Natural killer cell treated with Interleukin-12 subunit alpha and Interleukin-12 subunit beta and Interleukin-15 and Interleukin-18, amount 100 ng/mL, for 72 hours (primary cell): ENCODE results near the gene YIPF2. TPM values are rescaled to one million over a fixed set of nuclear protein-coding genes. Genes with fewer than 3 reads are reported as not detected.

Experiments
- ATAC-seq, 2 donors: fragments of 150-1000 bp; cut with Tn5 transposase in 1 of 2; sonication (Bioruptor Pico), chemical (Tn5 transposase) in 1 of 2; 2 replicates each; pipeline ENCODE4 v1.10.0; 2021
- DNase-seq: peaks from one replicate; pipeline ENCODE4 v3.0.0; 2022; ENCODE audit warnings: low spot score
- H3K27ac Mint-ChIP-seq, 2 donors: 1 replicate in 1 of 2; 2 replicates in 1 of 2; pipeline ENCODE4 v1.8.0; 2022; ENCODE audit warnings: mixed read lengths in 2 of 2, mild to moderate bottlenecking in 1 of 2, moderate library complexity in 1 of 2
- H3K27me3 Mint-ChIP-seq, 2 donors: 1 replicate in 1 of 2; 2 replicates in 1 of 2; pipeline ENCODE4 v1.8.0; 2022; ENCODE audit warnings: mixed read lengths in 2 of 2
- H3K36me3 Mint-ChIP-seq: one replicate; pipeline ENCODE4 v1.8.0; 2022; ENCODE audit warnings: mixed read lengths
- H3K4me1 Mint-ChIP-seq, 2 donors: 1 replicate in 1 of 2; 2 replicates in 1 of 2; pipeline ENCODE4 v1.8.0; 2022; ENCODE audit warnings: low read depth in 2 of 2, mixed read lengths in 2 of 2, mild to moderate bottlenecking in 1 of 2
- H3K4me3 Mint-ChIP-seq: one replicate; pipeline ENCODE4 v1.8.0; 2022; ENCODE audit warnings: mixed read lengths
- H3K9me3 Mint-ChIP-seq: 2 replicates; pipeline ENCODE4 v1.8.0; 2022; ENCODE audit warnings: mixed read lengths
- total RNA-seq, 2 donors: library from RNA; stranded (reverse); gene quantifications; one replicate each; pipeline ENCODE4 v1.2.3, GENCODE V29; 2022

The YIPF2 gene
- total RNA-seq: 10 to 100 TPM; 33.8 to 37.2 TPM

DNA sequence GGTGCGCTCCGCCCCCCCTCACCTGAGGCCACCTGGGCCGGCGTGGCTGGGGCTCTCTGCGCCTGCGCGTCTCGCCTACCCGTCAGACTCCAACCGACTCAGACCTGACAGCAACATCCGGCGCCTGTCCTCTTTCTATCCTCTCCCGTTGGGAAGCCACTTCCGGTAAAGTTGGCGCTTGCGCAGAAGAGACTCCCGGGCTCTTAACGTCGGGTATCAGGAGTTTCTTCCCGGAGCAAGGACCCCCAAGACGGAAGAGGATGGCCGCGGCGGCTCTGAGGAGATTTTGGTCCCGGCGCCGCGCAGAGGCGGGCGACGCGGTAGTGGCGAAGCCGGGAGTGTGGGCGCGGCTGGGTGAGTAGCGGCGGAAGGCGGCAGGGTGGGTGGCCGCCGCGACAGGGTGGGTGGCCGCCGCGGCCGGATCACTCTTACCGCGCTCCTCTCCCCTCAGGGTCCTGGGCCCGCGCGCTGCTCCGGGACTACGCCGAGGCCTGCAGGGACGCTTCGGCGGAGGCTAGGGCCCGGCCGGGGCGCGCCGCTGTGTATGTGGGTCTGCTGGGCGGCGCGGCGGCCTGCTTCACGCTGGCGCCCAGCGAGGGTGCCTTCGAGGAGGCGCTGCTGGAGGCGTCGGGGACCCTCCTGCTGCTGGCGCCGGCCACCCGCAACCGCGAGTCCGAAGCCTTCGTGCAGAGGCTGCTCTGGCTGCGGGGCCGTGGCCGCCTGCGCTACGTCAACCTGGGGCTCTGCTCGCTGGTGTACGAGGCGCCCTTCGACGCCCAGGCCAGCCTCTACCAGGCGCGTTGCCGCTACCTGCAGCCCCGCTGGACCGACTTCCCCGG, at the start of gene YIPF2, which contains the start of gene TIMM29:
TSS of gene YIPF2 (minus strand) at position 77 of the 839 bp plus-strand sequence. CDS start 229 bp downstream, outside the sequence.
TSS of gene TIMM29 (plus strand) at position 249 of the 839 bp plus-strand sequence. CDS start at position 261, 12 bp downstream.
- peaks cover 11 to 26% of the 10 kb centered on the region in 2 donors for H3K4me1 Mint-ChIP-seq
- H3K36me3 Mint-ChIP-seq: no peaks in the 10 kb centered on the region
- H3K27me3 Mint-ChIP-seq: no peaks in the 10 kb centered on the region
- H3K9me3 Mint-ChIP-seq: no peaks in the 10 kb centered on the region
- ATAC-seq (peak; percentile 92 to 94), DNase-seq (peak; percentile 95)
- peak within 1 kb of the TSS; percentile 78 to 88 for H3K27ac Mint-ChIP-seq
- H3K4me3 Mint-ChIP-seq: peak within 1 kb of the TSS; percentile 87

DNA sequence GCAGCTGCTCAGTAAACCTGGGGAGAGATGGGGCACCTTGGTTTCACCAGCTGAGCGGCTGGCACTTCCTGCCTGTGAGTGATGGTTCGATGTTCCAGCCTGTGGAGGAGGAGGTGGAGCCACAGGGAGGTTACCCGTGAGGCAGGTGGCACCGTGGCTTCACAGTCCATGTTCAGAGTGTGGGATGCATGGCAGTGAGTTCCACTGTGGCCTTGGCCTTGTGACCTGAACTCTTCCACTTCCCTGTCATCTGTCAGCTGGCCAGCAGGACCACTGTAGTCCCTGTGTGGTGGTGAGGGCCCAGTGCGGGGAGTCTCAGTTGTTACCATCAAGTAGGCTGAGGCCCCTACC, 49.3 kb upstream of the YIPF2 start:
- Mint-ChIP-seq H3K27ac (no peak overlapping the region), H3K36me3 (no peaks in the 10 kb centered on the region), H3K9me3 (no peaks in the 10 kb centered on the region), H3K4me3 (no peak overlapping the region), H3K27me3 (no peaks in the 10 kb centered on the region), H3K4me1 (peaks cover 6 to 15% of the 10 kb centered on the region in 2 donors)
- DNase-seq (no peak), ATAC-seq (no peak)

GRCh38 chr19:10976131-10976892, 47.9 kb upstream of the YIPF2 start:
- no peak for ATAC-seq
- Mint-ChIP-seq H3K4me1 (peaks cover 6 to 15% of the 10 kb centered on the region in 2 donors), H3K4me3 (no peak overlapping the region), H3K9me3 (no peaks in the 10 kb centered on the region), H3K36me3 (no peaks in the 10 kb centered on the region), H3K27me3 (no peaks in the 10 kb centered on the region), H3K27ac (peak overlapping the region in 1 of 2 donors; percentile 47)
- no peak for DNase-seq

- Mint-ChIP-seq H3K27ac (no peak overlapping the region), H3K4me1 (peaks cover 6 to 21% of the 10 kb centered on the region in 2 donors), H3K27me3 (no peaks in the 10 kb centered on the region), H3K4me3 (no peak overlapping the region), H3K36me3 (no peaks in the 10 kb centered on the region), H3K9me3 (no peaks in the 10 kb centered on the region)
- DNase-seq (no peak), ATAC-seq (no peak)
These were observed 47.1 kb upstream of the YIPF2 start for GRCh38 chr19:10975374-10976130.

- Mint-ChIP-seq H3K27me3 (no peaks in the 10 kb centered on the region), H3K36me3 (no peaks in the 10 kb centered on the region), H3K27ac (no peak overlapping the region), H3K4me1 (peaks cover 15 to 26% of the 10 kb centered on the region in 2 donors), H3K4me3 (no peak overlapping the region), H3K9me3 (no peaks in the 10 kb centered on the region)
- ATAC-seq (no peak), DNase-seq (no peak)
These were observed 42.8 kb upstream of the YIPF2 start for GRCh38 chr19:10971107-10971726.

- Mint-ChIP-seq H3K36me3 (no peaks in the 10 kb centered on the region), H3K9me3 (no peaks in the 10 kb centered on the region), H3K4me3 (no peak overlapping the region), H3K27me3 (no peaks in the 10 kb centered on the region), H3K4me1 (peaks cover 21 to 34% of the 10 kb centered on the region in 2 donors), H3K27ac (no peak overlapping the region)
- ATAC-seq (no peak), DNase-seq (no peak)
These were observed 40.2 kb upstream of the YIPF2 start for GRCh38 chr19:10968527-10969135.

GRCh38 chr19:10966809-10967208, 38.4 kb upstream of the YIPF2 start:
- no peaks in the 10 kb centered on the region for H3K27me3 Mint-ChIP-seq
- no peak for DNase-seq
- no peak overlapping the region for H3K4me3 Mint-ChIP-seq
- no peaks in the 10 kb centered on the region for H3K36me3 Mint-ChIP-seq
- no peak overlapping the region for H3K27ac Mint-ChIP-seq
- H3K9me3 Mint-ChIP-seq: no peaks in the 10 kb centered on the region
- ATAC-seq: no peak
- H3K4me1 Mint-ChIP-seq: peaks cover 33 to 43% of the 10 kb centered on the region in 2 donors

- Mint-ChIP-seq H3K27ac (no peak overlapping the region), H3K27me3 (no peaks in the 10 kb centered on the region), H3K36me3 (no peaks in the 10 kb centered on the region), H3K9me3 (no peaks in the 10 kb centered on the region), H3K4me3 (no peak overlapping the region), H3K4me1 (peaks cover 37 to 39% of the 10 kb centered on the region in 2 donors)
- DNase-seq: no peak
- no peak for ATAC-seq
These were observed 37.0 kb upstream of the YIPF2 start for GRCh38 chr19:10965398-10965797.

DNA sequence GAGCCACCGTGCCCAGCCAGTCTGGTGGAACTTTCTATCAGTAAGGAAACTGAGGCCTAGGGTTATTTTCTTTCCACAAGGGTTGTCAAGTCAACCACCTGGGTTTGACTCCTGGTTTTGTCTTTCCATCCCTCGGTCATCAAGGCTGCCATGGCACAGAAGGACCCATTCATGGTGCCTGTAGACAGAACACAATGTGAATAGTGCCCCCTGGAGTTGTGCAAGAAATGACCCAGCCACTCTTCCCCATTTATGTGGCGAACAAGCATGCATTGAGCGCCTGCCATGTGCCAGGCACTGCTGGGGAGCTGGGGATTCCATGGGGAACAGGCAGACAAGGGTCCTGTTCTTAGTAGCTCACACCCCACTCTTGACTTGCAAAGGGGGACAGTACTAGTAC, 36.5 kb upstream of the YIPF2 start:
- H3K9me3 Mint-ChIP-seq: no peaks in the 10 kb centered on the region
- H3K36me3 Mint-ChIP-seq: no peaks in the 10 kb centered on the region
- ATAC-seq (no peak), DNase-seq (no peak)
- no peak overlapping the region for H3K27ac Mint-ChIP-seq
- no peak overlapping the region for H3K4me3 Mint-ChIP-seq
- H3K4me1 Mint-ChIP-seq: peaks cover 37 to 39% of the 10 kb centered on the region in 2 donors
- no peaks in the 10 kb centered on the region for H3K27me3 Mint-ChIP-seq

GRCh38 chr19:10963865-10964264, 35.4 kb upstream of the YIPF2 start:
- Mint-ChIP-seq H3K27me3 (no peaks in the 10 kb centered on the region), H3K4me3 (peak overlapping the region; percentile 87), H3K4me1 (peaks cover 33 to 40% of the 10 kb centered on the region in 2 donors), H3K27ac (peak overlapping the region; percentile 60 to 64), H3K36me3 (no peaks in the 10 kb centered on the region), H3K9me3 (no peaks in the 10 kb centered on the region)
- ATAC-seq (no peak), DNase-seq (no peak)

GRCh38 chr19:10962863-10963262, 34.4 kb upstream of the YIPF2 start:
- H3K9me3 Mint-ChIP-seq: no peaks in the 10 kb centered on the region
- no peaks in the 10 kb centered on the region for H3K36me3 Mint-ChIP-seq
- H3K4me3 Mint-ChIP-seq: peak overlapping the region; percentile 87
- no peak for ATAC-seq
- H3K27ac Mint-ChIP-seq: no peak overlapping the region
- H3K27me3 Mint-ChIP-seq: no peaks in the 10 kb centered on the region
- peaks cover 28 to 38% of the 10 kb centered on the region in 2 donors for H3K4me1 Mint-ChIP-seq
- DNase-seq: no peak

GRCh38 chr19:10961073-10961860, 32.8 kb upstream of the YIPF2 start:
- Mint-ChIP-seq H3K27me3 (no peaks in the 10 kb centered on the region), H3K27ac (peak overlapping the region; percentile 81 to 85), H3K4me3 (peak overlapping the region; percentile 87), H3K9me3 (no peaks in the 10 kb centered on the region), H3K4me1 (peaks cover 28 to 35% of the 10 kb centered on the region in 2 donors), H3K36me3 (no peaks in the 10 kb centered on the region)
- no peak for DNase-seq
- ATAC-seq: peak; percentile 62 to 73
